Astrocyte (in vitro differentiated cells and primary cell): ENCODE results near the gene PTGIR.

ENCODE experiments used
- EZH2 ChIP-seq: IDR thresholded peaks from 2 replicates; pipeline ENCODE4 v1.6.1; 2012; ENCODE audit warnings: mild to moderate bottlenecking, low read length, inconsistent platforms; ENCODE audit not compliant: insufficient read depth
- TF ChIP-seq, protein P1 (sequence below): IDR thresholded peaks from 2 replicates; pipeline ENCODE4 v1.5.1; 2011; ENCODE audit warnings: low read depth, mild to moderate bottlenecking, inconsistent platforms, low read length, moderate library complexity; ENCODE audit not compliant: insufficient read depth

DNA sequence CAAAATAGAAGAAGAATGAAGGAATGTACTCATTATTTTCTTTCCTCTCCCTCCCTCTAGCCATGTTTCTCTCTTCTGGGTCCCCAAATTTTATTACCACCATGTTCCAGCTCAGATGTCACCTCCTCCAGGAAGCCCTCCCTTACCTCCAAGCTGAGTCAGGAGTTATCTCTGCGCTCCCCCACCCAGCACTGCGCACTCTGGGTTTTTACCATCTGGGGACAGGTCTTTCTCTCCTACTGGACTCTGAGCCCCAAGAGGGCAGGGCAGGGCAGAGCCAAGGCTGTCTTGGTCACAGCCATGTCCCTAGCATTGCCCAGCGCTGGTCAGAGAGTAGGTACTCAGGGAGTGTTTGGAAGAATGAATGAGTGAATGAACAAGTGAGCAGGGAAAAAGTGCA, 8.2 kb upstream of the PTGIR start:
- TF ChIP-seq, protein P1, sequence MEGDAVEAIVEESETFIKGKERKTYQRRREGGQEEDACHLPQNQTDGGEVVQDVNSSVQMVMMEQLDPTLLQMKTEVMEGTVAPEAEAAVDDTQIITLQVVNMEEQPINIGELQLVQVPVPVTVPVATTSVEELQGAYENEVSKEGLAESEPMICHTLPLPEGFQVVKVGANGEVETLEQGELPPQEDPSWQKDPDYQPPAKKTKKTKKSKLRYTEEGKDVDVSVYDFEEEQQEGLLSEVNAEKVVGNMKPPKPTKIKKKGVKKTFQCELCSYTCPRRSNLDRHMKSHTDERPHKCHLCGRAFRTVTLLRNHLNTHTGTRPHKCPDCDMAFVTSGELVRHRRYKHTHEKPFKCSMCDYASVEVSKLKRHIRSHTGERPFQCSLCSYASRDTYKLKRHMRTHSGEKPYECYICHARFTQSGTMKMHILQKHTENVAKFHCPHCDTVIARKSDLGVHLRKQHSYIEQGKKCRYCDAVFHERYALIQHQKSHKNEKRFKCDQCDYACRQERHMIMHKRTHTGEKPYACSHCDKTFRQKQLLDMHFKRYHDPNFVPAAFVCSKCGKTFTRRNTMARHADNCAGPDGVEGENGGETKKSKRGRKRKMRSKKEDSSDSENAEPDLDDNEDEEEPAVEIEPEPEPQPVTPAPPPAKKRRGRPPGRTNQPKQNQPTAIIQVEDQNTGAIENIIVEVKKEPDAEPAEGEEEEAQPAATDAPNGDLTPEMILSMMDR: no peak
- no peak for TF ChIP-seq EZH2
